SK-N-MC (cell line): ENCODE results near the gene LHFPL2.

ENCODE experiments used
- EZH2 ChIP-seq: fragments of 200-600 bp; sonication (generic); IDR thresholded peaks from one replicate; pipeline ENCODE4 v1.6.1; 2017; ENCODE audit warnings: antibody characterized with exemption
- POLR2AphosphoS5 ChIP-seq: IDR thresholded peaks from 2 replicates; pipeline ENCODE4 v1.6.1; 2012; ENCODE audit warnings: mild to moderate bottlenecking, low read depth, low read length, borderline replicate concordance

GRCh38 chr5:78628270-78628992, 20.1 kb downstream of the LHFPL2 start:
- TF ChIP-seq POLR2AphosphoS5, result no peak
- TF ChIP-seq EZH2, result no peak
